HUDEP-2 (cell line): ENCODE results near the gene ICAM2.
A peak's percentile ranks its signal among the peaks of the same experiment; 100 is the strongest.

Source experiments
- DNase-seq, 76 experiments: peaks; one replicate each; lab custom pipeline; 2025; ENCODE audit not compliant: unreplicated experiment in 76 of 76; lab: John Stamatoyannopoulos, UW

ICAM2 gene

GRCh38 chr17:63978272-63979200 is 41.9 kb downstream of the ICAM2 start:
- no peak for DNase-seq

GRCh38 chr17:63976702-63977101 is 43.7 kb downstream of the ICAM2 start:
- DNase-seq: peak in 15 of 76 experiments; percentile 2 to 40 (median 20)

DNA sequence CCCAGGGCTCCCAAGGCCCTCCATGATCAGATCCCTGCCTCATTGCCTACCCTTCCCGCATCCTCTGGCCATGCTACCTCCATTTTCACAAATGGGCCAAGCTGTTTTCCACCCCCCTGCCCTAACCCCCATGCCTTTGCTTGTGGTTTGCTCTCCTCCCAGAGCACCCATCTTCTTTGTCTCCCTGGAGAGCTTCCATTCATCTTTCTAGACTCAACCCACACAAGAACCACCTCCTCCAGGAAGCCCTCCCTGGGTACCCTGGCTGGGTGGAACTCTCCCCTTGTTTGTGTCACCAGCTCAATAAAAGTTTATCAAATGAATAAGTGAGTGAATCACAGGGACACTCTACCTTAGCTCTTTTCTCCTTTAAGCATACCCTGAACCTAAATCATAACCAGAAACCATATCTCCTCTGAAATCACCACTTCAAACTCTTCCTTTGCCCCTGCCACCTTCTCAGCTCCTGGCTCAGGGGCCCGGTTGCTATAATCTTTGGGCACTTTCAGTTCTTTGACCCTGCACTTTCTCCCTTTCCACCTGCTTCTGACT is 44.8 kb downstream of the ICAM2 start:
- no peak for DNase-seq

DNA sequence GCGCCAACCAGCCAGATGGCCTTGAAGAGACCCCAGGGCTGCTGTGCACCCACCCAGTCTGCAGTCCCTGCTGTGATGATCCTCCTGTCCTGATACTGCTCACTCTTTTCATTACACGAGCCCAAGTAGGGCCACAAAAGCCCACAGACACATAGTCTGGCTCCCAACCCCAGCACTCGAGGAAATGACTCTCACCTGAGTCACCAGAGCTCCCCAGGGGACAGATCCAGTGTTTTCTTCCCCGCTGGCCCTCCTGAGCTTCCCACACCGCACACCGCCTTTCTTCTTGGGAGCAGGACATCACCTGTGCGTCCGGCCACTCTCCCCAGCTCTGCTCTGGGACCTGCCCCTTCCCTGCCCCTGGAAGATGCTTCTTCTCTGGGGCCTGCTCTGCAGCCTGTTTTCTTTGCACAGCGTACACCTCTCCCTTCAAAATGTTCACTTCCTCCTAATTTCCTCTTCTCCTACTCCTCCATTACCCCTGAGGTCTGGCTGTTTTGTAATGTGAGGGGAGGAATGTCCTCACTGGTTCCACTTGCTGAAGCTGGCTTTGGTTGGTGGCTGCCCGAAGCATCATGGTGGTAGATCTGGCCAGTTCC is 45.7 kb downstream of the ICAM2 start:
- DNase-seq: no peak

DNA sequence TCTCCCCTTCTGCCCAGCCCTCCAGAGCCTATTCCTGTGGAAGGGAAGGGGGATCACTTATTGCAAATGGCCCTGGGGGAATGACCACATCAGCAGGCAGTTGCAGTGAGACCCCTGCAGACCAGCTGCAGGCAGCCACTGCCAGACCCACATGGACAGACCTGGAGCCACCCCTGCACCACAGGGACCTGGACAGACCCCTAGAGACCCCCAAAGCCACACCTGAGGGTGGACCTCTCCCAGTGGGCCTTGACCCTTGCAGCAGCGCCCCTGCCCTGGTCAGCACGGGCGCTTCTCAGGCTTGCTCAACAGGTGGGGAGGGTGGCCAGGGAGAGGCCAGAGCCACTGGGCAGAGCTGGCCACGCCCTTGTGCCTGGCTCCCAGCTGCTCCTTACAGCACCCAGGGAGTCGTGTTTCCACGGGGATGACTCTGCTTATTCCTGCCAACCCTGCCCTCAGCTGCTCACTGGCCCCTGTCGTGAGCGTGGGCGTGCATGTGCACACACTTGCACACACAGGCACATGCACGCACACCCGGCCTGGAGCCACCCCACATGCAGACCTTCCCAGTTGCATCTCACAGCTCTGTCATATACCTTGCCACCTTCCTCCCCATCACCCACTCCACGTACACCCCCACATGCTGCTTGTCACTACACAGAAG is 46.4 kb downstream of the ICAM2 start:
- DNase-seq: no peak

GRCh38 chr17:63973247-63973646 is 47.2 kb downstream of the ICAM2 start:
- no peak for DNase-seq

DNA sequence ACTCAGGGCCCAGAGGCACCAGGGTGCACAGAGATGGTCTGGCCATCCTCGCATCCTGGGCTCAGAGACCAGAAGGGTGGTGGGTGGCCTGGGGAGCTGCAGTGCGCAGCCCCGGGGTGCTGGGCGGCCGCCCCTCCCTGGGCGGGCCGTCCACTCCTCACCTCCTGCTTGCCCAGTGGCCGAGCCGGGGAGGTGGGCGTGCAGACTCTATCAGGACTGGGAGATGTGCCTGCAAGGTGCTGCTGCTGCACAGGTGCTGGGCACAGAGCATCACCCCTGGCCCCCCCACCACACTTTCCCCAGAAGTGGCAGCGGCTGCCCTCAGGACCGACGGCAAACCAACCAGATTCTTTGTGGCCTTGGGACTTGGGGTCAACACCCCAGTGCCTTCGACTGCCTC is 47.6 kb downstream of the ICAM2 start, which contains the start of gene SCN4A:
Gene SCN4A, minus strand, starts transcription at position 123 of the 400 bp plus-strand sequence. Its CDS starts 77 bp downstream, at position 46.
- DNase-seq: no peak

DNA sequence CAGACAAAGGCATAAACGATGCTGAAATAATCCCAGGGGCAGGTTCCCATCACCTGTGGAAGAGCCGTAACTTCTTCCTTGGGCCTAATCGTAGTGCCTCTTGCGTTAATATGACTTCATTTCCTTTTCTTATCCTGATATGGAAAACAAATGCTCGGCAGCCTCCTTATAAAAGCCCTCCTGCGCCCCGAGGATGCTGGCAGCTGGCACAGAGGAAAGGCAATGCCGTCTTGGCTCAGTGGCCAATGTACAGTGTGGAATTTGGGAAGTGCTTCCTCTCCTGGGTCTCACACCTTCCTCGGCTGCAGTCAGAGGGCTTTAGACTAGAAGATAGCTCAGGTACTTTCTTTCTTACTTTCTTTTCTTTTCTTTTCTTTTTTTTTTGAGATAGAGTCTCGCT is 51.2 kb downstream of the ICAM2 start:
- no peak for DNase-seq

GRCh38 chr17:63967953-63968352 is 52.5 kb downstream of the ICAM2 start:
- DNase-seq: no peak

DNA sequence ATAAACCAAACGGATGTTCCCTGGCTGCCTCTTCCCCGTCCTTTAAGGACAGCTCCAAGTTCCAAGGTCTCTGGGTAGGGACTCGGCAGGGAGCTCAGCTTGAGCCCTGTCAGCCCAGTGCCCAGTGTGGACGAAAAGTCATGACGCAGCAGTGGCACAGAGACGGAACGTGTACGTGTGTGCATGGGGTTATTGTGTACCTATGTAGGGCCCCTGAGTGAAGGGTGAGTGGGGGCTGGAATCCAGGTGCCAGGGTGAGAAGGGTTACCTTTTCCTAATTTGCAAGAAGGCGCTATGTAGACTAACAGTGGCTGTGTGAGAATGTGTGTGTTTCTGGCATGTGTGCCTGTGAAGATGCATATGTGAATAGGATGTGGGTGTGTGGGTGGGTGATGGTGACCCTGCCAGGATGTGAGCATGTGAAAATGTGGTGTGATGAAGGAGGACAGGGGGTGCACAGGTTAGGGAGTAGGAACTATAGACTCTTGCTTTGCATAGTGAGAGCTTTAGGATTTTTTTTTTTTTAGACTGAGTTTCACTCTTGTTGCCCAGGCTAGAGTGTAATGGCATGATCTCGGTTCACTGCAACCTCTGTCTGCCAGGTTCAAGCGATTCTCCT is 53.7 kb downstream of the ICAM2 start:
- no peak for DNase-seq

DNA sequence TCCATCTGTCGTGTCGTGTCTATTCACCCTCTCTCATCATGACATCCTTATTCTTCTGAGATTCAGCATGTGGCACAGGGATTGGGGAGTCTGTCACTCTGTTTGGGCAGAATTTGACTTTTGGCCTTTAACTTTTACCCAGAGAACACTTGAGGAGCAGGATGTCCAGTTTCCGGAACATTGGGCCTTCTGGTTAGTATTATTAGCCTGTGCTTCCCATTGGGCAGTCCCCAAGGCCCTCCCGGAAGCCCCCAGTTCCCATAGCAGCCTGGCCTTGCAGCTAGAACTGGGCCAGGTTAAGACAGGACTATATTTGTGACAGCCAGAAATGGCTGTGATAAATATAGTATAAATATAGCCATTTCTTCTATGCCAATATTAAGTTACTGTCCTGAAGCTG is 57.3 kb downstream of the ICAM2 start:
- no peak for DNase-seq

DNA sequence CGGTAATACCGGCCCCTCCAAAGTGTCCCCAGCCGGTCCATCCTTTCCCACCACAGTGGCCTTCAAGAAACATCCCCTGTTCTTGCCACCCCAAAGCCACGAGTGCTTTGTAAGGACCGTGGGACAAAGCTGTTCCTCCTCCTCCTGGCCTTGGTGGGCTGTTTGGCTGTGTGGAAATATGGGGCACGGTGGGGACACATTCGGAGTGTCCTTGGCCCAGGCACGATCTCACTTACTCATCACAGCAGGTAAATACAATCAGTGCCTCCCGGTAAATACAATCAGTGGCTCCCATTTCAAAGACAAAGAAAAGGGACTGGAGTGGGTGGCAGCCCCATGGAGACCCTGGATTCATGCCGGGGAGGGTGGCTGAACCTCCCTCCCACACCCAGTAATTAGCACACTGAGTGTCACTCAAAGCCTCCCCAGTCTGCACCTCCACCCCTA is 58.1 kb downstream of the ICAM2 start:
- no peak for DNase-seq

- DNase-seq: peak in 67 of 76 experiments; percentile 14 to 86 (median 69)
These were observed 58.8 kb downstream of the ICAM2 start for GRCh38 chr17:63961355-63962212.

GRCh38 chr17:63960430-63960829 is 60.0 kb downstream of the ICAM2 start:
- DNase-seq: no peak

DNA sequence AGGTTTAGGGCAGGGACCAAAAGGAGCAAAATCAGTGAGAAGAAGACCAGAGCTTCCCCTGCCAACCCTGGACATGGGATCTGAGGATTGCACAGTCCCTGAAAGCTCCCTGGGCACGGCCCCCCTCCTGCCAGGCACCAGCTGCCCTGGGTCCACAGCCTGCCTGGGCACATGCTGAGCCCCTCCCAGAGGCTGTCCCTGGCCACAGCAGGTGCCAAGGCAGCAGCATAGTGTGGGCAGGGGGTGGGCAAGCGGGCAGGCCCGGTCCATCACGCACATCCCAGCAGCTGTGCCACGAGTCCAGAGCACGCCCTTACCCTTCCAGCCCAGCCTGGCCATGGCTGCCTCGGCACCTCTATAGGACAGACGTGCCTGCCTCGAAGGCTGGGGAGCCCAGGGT is 60.4 kb downstream of the ICAM2 start:
- no peak for DNase-seq

- DNase-seq: no peak
These were observed 64.0 kb downstream of the ICAM2 start for GRCh38 chr17:63956296-63956920.

- no peak for DNase-seq
These were observed 64.6 kb downstream of the ICAM2 start for GRCh38 chr17:63955791-63956190.

DNA sequence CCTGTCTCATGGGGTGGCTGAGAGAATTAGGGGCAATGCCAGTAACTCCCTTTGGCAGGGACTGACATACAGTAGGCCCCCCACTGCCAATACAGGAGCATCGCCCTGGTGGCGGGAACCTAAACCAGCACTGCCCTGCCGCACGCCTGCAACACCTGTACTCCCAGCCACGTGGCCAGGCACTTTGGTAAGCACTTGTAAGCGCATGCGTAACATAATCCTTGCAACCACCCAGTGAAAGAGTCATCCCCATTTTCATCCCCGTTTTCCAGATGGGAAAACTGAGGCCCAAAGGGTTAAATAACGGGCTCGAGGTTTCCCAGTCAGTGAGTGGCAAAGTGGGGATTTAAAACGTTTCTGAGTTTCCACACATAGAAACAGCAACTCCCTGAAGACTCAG is 65.2 kb downstream of the ICAM2 start:
- no peak for DNase-seq

- DNase-seq: no peak
These were observed 65.9 kb downstream of the ICAM2 start for GRCh38 chr17:63954402-63955063.
